ENCODE measurements around the gene SH3TC2.

GRCh38 chr5:148962200-148962550 is 100.7 kb downstream of the SH3TC2 start:
- TF ChIP-seq CTCF (IDR thresholded peaks at IDR 0.05; ENCODE audit: low read depth, low read length) = no peak
- TF ChIP-seq POLR2A (IDR thresholded peaks at IDR 0.05; ENCODE audit: extremely low read depth, insufficient read length) = no peak
